GM19468 (cell line): ENCODE measurements around the gene GEMIN7.

Experiments
- ATAC-seq: cut with Tn5 transposase; IDR thresholded peaks from one replicate; pipeline ENCODE4 v1.9.1; 2021; ENCODE audit warnings: mild to moderate bottlenecking, moderate library complexity, moderate number of reproducible peaks; ENCODE audit not compliant: unreplicated experiment; ENCODE audit errors: extremely low read depth

GEMIN7 gene

DNA sequence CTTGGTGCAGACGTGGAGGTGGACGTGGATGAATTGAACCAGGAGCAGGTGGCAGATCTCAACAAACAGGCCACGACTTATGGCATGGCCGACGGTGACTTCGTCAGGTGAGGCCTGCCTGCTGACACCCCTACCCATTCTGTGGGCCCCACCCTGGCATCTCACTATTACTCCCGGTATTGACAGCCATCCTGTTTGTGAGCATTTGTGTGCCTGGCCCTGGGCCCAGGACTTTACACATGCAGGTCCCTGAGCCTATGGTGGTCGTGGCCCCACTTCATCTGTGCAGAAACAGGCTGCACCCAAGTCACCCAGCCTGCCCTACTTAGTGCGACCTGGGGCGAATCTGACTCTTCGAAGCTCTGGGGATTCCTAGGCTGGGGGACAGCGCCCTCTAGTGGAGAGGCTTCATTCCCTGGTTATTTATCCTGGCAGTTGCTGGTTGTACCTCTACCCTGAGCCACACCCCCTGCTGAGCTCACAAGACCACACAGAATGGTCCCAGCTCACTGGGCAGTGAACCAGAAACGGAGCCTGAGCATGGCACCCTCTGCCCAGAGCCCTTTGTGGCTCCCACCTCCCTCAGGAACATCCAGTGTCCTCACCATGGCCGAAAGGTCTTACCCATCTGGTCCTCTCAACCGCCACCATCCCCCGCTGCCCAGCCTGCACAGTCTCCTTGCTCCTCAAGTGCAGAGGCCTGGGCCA, 19.6 kb upstream of the GEMIN7 start:
- no peak for ATAC-seq

DNA sequence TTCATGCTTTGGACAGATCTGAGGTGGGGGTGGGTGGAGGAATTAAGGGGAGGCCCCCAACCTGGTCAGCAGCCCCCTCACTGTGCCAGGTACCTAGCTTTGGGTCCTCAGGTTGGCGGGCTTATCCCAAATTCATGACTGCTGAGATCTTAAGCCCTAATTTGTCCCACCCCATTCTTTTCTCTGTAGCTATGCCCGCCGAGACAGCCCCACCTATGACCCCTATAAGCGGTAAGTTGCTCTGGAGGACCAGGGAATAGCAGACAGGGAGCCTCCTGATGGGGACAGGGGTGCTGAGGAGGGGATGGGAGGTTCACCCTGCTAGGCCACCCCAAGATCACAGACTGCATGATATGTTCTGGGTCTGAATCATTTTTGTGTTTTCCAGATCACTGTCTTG, 17.1 kb upstream of the GEMIN7 start:
- ATAC-seq = no peak

DNA sequence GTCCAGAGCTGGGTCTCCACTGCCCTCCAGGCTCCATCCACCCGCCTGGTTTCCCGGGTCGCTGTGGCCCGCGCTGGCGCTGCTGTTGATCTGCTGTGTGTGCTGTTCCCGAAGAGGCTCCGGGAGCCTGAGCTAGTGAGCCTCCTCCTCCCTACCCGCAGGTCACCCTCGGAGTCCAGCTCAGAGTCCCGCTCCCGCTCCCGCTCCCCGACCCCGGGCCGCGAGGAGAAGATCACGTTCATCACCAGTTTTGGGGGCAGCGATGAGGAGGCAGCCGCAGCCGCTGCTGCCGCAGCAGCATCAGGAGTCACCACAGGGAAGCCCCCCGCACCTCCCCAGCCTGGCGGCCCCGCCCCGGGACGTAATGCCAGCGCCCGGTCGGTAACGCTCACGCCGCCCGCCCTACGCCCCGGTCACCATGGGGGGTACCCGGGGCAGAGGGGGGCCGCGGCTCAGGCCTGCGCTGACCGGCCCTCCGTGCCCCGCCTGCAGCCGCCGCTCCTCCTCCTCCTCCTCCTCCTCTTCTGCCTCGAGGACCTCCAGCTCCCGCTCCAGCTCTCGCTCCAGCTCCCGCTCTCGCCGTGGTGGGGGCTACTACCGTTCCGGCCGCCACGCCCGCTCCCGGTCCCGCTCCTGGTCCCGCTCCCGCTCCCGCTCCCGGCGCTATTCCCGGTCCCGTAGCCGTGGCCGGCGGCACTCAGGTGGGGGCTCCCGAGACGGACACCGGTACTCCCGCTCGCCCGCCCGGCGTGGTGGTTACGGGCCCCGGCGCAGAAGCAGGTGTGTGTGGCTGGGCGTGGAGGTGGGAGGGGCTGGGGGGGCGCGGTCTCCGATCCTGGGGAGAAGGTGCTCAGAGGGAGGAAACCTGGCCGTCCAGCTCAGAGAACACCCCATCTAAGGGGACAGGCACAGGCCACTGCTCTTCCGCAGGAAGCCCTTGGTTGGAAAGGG, 14.9 kb upstream of the GEMIN7 start:
- no peak for ATAC-seq

DNA sequence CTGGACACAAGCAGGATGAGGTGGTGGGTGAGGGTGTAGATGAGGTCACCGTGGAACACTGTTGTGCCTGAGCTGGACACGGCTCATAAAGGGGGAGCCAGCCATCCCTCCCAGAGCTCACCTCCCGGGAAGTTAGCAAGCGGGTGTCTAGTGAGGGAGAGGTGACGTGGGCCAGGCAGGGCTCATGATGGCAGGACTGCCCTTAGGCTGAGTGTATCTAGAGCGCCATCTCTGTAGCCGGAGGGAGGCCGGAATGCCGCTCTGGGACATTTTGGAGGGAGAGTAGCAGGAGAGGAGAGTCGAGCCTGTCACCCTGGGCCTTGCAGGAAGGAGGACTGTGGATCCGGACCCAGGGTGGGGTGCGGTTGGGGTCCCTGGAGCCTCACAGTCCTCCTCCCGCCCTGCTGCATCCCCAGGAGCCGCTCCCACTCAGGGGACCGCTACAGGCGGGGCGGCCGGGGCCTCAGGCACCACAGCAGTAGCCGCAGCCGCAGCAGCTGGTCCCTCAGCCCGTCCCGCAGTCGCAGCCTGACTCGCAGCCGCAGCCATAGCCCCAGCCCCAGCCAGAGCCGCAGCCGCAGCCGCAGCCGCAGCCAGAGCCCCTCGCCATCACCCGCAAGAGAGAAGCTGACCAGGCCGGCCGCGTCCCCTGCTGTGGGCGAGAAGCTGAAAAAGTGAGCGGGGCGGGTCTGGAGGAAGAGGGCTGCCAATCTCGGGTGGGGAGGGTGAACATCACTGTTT, 12.0 kb upstream of the GEMIN7 start:
- no peak for ATAC-seq

DNA sequence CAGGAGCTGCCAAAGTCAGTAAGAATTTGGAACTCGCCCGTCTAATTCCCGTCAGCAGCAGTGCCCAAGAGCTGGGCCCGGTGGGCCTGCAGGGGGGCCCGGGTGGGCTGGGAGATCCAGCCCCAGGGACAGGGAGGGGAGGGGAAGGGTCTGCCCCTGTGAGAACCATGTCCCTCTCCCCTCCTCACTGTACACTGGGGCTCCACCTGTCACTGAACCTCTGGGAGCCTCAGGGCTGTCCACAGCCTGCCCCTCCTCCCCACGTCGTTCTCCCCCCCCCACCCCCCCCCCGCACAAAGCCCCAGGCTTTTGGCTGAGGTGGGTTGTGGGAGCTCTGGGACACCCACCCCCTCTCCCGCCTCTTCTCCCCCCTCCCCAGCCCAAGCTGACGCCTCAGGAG, 11.0 kb upstream of the GEMIN7 start:
- ATAC-seq = no peak

DNA sequence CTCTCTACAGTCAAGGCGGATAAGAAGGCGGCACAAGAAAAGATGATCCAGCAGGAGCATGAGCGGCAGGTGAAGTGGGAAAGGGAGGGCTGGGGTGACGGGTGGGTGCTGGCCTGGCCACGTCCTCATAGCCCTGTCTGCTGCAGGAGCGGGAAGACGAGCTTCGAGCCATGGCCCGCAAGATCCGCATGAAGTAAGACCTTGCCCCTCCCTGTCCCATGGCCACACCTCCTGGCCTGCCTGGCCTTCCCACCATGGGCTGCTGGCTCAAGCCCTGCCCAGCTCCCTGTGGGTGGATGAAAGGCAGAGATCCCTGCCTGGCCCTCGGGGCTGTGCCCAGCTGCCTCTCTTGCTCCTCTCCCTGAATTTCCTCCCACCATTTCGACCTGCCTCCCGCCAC, 10.0 kb upstream of the GEMIN7 start:
- no peak for ATAC-seq

DNA sequence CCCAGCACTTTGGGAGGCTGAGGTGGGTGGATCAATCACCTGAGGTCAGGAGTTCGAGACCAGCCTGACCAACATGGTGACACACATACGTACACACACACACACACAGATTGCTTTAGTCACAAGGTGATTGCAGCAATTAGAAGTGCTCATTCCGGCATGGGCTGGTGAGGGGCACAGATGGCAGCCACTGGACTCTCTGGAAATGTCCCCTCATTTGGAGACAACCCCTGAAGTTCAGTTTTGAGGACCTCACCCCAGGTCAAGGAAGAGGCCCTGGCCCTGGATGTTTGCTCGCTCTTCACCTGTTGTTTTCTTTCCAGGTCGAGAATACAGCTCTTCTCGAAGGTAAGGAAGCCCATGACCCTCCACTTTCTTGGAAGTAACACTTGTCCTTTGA, 8.8 kb upstream of the GEMIN7 start:
- no peak for ATAC-seq

DNA sequence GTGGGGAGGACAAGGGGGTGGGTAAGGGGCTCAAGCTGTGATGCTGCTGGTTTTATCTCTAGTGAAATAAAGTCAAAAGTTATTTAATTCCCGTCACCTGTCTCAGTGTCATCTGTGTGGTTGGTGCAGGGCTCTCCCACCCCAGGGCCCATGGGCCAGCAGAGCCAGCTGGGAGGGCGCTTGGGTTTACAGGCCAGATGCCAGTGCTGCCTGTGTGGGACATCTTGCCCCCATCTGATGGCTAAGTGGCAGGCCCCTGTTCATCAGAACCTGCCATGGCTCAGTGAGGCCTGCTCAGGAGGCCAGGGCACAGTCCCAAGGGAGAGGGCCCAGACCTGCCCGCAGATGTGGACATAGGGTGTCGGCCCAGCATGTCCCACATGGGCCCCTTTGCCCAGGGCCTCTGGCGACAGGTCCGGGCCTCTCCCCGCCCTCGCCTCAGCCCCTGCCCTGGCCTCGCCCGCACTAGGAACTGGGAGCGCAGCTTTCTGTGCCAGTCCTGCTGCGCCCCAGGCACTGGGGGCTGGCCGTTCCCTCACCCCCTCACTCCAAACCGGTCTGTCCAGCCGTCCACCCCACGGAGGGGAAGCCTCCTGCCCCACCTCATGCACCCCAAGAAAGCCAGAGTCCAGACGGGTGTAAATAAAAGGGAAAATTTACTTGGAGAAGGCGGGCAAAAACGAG, 8.1 kb upstream of the GEMIN7 start:
- no peak for ATAC-seq

DNA sequence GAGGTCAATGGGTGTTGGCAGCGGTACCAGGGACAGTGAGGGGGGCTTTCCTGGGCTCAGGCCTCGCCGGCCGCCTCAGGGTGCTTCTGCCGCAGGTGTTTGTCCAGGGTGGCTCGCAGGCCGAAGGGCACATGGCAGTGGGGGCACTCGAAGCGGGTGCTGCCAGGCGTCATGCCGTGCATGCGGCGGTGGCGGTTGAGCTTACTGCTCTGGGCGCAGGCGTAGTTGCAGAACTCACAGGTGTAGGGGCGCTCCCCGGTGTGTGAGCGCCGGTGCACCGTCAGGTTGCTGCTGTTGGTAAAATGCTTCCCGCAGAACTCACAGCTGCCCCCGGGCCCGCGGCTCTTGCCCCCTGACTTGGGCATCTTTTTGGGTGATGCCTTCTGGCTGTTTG, 7.5 kb upstream of the GEMIN7 start:
- ATAC-seq = no peak

DNA sequence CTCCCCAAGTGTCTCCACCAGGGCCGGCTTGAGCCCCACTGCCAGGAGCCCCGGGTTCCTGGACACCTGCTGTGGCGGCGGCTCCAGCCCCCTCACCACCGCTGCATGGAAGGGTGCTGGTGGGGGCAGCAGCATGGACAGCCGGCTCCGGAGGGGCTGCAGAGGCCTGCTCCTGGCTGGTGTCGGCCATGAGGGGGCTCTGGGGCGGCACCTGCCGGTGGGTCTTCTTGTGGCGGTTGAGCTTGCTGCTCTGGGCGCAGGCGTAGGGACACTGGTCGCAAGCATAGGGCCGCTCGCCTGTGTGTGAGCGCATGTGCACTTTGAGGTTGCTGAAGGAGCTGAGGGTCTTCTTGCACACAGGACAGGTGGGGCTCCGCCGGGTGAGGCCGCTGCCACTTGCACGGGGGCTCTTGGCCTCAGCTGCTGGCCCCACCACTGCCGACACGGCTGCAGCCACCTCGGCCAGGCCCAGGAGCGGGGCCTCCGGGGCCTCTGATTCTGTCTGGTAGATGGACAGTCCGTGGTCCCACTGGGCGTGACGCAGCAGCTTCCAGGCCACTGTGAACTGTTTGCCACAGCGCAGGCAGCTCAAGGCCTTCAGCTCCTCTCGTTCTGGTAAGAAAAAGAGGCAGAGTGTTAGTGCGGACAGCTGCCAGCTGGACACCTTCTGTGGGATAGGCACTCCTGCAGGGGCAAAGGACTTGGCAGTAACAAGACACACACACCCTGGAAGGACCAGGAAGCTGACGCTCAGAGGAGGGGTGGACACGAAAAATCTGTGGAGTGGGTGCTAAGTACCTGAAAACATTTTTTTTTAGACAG, 6.9 kb upstream of the GEMIN7 start:
- ATAC-seq = no peak

DNA sequence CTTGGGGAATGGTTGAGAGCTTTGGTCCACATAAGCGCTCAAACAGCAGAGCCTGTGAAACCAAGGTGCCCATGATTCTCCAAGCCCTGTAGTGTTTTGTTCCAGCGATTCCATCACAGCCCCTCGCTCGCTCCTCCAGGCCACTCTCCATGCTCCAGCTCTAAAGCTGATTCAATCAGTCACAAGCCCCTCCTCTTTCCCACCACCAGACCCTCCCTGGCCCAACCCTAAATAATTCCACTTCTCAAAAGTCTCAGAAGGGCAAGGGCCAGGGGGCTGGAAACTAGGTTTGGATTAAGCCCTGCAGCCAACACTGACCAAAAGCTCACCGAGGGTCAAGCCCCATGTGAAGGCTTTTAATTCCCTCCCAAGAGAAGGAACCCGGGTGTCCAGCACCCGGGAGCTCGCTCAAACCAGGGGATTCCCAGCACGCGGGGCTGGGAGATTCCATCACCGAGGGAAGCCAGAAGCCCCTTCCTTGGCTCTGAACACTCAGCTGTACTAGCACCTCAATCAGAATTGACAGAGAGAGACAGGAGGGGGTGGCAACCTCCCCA, 4.2 kb upstream of the GEMIN7 start:
- ATAC-seq = no peak

DNA sequence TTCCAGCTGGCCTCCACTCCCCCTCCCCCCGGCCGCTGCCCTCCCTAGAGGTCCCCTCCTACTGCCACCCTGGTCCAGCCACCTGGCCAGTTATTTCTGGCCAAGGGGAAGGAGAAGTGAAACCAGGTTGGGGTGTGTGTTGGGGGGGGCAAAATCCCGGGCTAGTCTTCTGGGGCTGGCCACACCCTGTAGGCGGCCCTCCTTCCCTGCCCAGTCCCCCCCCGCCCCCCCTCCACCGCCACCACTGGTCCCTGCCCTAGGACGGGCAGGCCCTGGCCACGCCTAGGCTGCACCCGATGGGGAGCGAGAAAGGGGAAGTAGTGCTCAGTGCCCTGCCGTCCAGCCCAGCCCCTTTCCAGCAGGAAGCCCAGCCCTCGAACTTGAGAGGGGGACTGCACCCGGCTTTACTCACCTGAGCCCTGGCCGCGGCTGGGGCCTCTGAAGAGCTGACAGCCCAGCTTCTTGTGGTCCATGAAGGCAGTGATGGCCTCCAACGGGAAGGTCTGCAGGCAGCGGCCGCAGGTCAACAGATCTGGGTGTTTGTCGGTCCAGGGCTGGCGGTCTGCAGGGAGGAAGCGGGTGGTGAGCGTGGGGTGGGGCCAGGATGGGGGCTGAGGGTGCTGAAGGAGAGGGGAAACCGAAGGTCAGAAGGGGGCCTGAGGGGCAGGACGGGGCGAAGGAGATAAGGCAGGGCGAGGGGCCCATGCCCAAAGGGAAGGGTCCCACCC, 3.6 kb upstream of the GEMIN7 start:
- peak; percentile 26 for ATAC-seq

DNA sequence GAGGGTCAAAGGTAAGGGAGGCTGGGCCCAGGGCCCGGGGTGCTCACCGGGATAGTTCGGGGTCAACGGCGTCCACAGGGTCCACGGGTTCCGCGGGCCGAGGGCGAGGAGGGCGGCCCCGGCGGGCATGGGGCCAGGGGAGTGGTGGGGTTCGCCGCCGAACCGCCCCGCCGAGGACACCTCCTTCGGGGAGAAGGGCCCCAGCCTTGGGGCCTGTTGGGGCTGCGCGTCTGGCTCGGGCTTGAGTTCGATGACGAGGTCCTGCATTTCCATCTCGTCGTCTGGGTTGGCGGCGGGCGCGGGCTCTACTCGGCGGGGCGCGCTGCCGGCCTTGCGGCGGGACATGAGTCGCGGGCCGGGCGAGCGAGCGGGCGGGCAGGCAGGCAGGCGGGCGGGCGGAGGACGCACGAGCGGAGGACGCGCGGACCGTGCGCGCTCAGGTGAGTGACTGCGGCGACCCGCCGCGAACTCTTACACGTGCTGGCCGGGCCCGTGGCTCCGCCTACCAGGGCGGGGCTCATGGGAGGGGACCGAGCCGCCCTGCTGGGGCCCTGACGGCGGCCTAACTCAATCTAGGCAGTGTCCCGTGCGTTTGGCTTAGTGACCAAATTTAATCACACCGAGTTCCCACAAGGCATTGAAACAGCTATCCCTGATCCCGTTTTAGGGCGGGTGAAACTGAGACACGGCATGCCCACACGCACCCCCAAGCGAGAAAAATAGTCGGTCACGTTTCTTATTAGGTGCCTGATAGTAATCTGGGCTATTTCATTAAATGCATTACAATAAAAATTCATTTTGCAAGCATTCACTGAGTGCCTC, 2.8 kb upstream of the GEMIN7 start, which contains the start of gene ZNF296:
ZNF296 (minus strand) TSS at position 450 of the 822 bp plus-strand sequence; CDS start at position 345, 105 bp downstream.
- peak; percentile 36 for ATAC-seq

DNA sequence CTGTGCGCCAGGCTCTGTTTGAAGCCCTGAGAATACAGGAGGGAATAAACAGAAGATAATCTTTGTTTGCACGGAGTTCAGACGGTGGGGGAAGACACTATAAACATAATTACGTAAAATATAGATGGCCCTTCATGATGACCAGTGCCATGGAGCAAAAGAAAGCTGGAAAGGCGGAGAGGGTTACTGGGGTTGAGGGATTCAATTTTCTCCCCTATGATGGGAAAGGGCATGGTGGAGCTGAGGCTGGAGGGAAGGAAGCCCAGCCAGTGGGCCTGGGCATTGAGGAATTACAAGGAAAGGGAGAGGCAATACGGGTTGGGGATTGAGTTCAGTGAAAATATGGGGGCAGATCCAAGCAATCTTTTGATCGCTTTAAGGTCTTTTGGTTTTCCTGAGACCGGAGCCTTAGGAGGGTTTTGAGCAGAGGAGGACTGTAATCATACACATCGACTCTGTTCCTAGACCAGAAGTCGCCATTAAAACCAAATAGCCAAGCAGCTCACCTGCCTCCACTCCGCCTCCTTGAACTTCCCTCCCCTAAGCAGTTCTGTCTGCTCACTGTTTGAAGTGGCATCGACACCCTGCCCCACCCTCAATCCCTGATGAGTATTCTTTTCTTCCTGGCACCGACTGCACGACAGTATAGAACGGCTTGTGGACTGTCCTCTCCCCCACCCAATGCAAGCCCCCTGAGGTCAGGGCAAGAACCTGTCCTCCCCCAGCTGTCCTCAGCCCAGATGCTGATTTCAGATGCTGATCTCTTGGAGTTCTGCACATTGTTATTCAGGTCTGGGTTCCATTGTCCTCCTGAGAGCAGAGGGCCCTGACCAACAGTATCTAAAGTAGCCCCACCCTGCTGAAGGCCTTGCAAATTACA, 2.0 kb upstream of the GEMIN7 start:
- no peak for ATAC-seq

DNA sequence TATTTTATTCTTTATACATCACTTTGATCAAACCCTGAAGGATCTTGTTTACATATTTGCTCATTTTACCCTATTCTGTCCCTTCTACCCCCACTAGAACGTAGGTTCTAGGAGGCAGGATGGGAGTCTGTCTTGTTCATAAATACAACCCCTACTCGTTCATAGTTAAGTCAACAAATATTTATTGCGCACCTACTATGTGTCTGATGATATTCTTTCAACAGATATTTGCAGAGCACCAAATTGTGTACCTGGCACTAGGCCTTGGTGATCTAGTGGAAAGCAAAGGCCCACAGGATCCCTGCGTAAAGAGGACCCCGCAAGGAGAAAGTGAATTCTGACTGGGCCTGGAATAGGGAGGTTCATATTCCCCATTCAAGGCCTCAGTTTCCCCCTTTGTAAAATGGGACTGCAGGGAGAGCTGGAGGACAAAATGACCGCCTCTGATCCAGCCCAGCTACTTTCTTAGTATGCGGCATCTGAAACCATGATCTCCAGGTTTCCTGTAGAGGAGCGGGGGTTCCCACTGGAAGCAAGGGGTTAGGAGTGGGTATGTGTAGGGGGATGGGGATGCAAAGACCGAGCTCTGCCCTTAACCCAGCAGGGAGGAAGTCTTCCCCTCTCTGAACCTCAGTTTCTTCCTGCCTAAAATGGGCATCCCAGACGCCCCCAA, 534 bp upstream of the GEMIN7 start:
- no peak for ATAC-seq

DNA sequence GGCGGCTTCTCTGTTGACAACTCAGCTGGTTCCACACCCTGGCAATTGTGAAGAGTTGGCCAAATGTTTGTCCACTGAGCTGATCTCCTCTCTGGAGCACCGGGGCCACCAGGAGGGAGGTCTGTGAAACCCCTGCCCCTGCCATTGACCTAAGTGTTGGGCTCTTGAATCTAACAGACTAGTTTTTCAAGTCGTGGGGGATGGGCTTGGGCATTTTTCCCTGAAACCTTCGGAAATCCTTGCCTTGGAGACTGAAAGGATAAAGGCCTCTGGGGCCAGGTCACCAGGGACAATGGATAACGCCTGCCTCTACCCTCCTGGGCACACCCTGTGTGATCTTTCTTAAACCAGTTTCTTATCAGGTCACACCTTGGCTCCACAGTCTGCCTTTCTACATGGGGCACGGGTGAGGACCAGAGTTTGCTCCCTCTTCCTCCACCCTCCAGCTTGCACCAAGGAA, 881 bp downstream of the GEMIN7 start:
- ATAC-seq = no peak
